T-helper 1 cell treated with Interleukin-12 subunit alpha and Interleukin-12 subunit beta and Interleukin-4 antibody, amounts not matched to agents 30 ng/mL and 1 ng/mL, for 36 hours (primary cell): ENCODE results near the gene GREB1L. TPM values are rescaled to one million over a fixed set of nuclear protein-coding genes. Genes with fewer than 3 reads are reported as not detected.

ENCODE experiments used
- intact Hi-C: fragments of 100-400 bp; cut with micrococcal nuclease; formaldehyde crosslinking; loops from one replicate; pipeline ENCODE4 v1.15.1; 2024
- total RNA-seq: library from RNA; stranded (reverse); gene quantifications from 2 replicates; pipeline ENCODE4 v1.2.3, GENCODE V29; 2022

Gene GREB1L
- total RNA-seq, 1 donor from 2014 or later = not detected

GRCh38 chr18:21472741-21473140 is 230.7 kb downstream of the GREB1L start:
- intact Hi-C loops = no loop called here

- intact Hi-C loops = no loop called here
Observed at GRCh38 chr18:21474621-21475020, 232.6 kb downstream of the GREB1L start.

DNA sequence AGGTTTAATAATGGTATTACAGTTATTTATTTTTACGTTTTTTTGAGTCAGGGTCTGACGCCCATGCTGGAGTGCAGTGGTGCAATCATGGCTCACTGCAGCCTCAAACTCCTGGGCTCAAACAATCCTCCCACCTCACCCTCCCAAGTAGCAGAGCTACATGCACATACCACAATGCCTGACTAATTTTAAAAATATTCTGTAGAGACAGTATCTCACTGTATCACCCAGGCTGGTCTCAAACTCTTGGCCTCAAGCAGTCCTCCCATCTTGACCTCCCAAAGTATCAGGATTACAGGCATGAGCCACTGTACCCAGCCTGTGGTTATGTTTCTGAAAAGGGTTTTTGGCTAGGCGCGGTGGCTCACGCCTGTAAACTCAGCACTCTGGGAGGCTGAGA is 237.7 kb downstream of the GREB1L start:
- intact Hi-C loops = loop anchor here (10.0 kb wide), 1 partner anchor 415 kb away; no protein-coding TSS in a partner anchor

- intact Hi-C loops = loop anchor here (10.0 kb wide), 1 partner anchor 413 kb away; no protein-coding TSS in a partner anchor
Observed at GRCh38 chr18:21481739-21482138, 239.7 kb downstream of the GREB1L start.

- intact Hi-C loops = loop anchor here (10.0 kb wide), 1 partner anchor 412 kb away; no protein-coding TSS in a partner anchor
Observed at GRCh38 chr18:21483051-21483450, 241.0 kb downstream of the GREB1L start.

DNA sequence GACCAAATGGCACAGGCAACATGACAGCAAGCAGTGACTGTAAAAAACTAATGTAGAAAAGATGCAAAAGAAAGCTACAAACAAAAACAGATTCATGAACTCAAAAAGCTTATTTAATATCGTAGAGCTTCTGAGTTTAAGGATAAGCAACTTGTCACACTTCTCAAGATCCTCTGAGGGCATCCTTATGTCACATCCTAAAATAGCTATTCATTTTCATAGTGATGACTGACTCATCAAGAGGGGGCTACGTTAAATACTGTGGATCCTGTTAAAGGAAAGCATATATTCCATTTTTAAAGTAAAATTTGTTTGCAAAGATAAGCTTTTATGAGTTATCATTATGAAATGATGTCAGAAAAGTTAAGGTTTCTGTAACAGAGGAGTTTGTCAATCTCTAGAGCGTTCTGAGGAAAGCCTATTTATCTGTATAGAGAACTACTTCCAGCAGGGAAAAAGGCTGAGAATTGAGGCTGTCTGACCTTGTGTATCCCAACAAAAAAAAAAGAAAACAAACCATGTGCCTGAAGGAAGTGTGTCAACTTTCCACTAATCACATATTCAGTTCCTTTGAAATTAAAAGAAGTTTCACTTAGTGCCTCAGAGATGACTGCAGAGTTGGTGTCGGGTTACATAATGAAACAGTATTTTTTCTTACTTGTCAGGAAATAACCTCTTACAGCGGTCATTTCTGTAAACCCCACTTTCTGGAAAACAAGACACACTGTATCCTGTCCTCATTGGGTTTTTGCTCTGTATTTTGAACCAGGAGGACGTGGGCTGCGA is 243.0 kb downstream of the GREB1L start:
- intact Hi-C loops = loop anchor here (1.0 to 10.0 kb wide), 2 partner anchors 40 to 410 kb away; no protein-coding TSS in a partner anchor

DNA sequence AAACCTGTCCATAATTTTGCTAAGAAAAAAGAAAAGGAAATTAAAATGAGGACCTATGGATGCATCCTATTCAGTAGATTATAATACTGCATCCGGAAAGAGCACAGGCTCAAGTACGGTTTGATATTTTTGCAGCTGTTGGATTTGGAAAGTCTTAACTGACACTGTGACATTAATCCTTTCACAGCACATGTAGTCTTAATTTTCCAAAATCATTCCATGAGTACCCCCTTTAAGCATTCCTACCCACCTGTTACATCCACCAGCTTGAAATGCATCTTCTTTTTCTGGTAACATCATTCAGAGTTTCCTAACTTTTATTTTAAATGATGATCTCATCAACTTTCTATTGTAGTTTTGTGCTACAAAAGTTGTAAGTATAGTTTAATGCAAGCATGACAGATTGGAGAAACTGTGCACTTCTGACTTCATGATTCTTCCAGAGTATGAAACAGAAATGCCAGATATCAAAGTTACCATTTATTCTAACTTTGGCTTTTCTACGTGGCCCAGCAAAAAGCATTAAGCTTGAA is 244.9 kb downstream of the GREB1L start:
- intact Hi-C loops = loop anchor here (10.0 kb wide), 1 partner anchor 408 kb away; no protein-coding TSS in a partner anchor

DNA sequence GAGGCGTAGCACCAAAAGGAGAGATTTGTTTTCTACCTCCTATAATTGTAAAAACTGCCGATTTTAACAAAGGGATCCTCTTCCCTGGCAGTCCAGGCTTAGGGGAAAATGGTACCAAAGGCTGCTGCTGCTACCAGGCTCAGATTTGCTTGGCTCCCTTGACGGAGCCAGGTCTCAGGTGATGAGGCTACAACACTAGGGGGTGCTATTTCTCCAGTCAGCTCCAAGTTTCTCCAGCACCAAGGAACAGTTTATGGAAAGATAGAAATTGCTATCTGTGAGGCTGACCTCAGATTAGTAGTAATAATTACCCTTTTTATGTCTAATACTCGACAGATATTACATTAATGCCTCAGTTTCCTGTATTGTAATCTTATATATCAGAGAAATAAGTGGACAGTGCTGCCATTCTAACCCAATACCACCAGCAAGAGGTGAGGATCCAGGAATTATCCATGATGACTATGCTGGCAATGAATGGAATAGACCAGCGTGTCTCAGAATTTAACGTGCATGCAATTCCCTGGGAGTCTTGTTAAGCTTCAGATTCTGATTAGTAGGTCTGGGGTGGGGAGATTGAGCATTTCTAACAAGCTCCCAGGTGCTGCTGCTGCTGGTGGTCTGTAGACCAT is 247.2 kb downstream of the GREB1L start:
- intact Hi-C loops = loop anchor here (1.0 to 10.0 kb wide), 5 partner anchors 110 to 467 kb away; partner anchors contain the start of gene ABHD3

DNA sequence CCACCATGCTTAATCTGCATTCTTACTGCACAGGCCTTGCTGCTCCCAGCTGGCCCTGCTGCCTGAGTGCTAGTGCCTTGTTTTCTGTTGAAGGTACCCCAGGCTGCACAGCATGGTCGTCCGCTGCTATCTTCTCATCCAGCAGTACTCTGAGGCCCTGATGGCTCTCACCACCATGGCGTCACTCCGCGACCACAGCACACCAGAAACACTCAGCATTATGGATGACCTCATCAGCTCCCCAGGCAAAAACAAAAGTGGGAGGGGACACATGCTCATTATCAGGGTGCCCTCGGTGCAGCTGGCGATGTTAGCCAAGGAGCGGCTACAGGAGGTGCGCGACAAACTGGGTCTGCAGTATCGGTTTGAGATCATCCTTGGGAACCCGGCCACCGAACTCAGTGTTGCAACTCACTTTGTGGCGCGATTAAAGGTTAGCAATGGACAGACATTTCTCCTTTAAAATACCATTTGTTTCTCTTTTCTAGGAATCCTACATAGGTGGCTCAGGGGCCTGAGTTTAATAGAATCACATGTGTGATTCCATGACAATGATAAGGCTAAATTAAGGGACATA is 248.0 kb downstream of the GREB1L start:
- intact Hi-C loops = loop anchor here (1.0 to 10.0 kb wide), 5 partner anchors 109 to 466 kb away; partner anchors contain the start of gene ABHD3

DNA sequence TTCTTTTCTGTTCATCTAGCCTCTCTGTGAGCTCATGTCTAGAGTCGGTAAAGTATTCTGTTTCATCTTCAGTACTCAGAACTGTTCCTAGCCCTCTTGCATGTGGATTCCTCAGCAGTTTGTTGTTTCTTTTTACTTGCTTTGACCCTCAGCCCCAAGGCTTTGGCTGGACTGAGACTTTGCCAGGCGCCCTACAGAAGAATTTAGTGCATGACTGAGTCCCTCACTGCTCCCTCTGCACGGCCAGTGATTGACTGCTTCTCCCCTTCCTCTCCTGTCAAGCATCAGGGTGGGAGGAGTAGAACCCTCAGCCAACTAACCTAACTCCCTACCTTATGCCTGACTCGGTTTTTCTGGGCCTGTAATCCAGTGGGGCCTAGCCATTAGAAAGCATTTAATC is 248.7 kb downstream of the GREB1L start:
- intact Hi-C loops = no loop called here

DNA sequence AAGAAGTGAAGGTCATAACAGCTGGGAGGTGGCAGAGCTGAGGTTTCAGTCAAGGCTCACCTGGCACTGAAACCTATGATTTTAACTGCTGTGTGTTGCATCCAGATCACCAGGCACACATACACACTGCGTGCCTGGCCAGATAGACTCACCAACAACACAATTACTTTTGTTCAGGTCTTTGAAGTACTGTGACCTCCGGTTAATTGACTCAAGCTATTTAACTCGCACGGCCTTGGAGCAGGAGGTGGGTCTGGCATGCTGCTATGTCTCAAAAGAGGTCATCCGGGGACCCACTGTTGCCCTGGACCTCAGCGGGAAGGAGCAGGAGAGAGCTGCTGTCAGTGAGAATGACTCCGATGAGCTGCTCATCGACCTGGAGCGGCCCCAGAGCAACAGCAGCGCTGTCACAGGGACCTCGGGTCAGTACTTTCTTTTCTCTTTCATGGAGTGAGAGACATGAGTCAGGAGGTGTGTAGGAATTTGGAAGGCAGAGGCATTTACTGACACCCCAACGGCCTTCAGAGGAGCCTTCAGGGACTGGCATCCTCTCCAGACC is 254.3 kb downstream of the GREB1L start:
- intact Hi-C loops = no loop called here

DNA sequence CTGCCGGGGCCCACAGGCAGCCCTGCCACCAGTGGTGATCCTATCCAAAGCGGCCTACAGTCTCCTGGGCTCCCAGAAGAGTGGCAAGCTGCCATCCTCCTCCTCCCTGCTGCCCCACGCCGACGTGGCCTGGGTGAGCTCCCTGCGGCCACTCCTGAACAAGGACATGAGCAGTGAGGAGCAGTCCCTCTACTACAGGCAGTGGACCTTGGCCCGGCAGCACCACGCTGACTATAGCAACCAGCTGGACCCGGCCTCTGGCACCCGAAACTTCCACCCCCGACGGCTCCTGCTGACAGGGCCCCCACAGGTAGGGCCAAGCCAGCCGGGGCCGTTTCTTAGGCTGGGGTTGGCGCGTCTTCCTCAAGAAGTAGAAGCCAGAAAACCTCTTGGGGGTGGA is 258.0 kb downstream of the GREB1L start:
- intact Hi-C loops = no loop called here

DNA sequence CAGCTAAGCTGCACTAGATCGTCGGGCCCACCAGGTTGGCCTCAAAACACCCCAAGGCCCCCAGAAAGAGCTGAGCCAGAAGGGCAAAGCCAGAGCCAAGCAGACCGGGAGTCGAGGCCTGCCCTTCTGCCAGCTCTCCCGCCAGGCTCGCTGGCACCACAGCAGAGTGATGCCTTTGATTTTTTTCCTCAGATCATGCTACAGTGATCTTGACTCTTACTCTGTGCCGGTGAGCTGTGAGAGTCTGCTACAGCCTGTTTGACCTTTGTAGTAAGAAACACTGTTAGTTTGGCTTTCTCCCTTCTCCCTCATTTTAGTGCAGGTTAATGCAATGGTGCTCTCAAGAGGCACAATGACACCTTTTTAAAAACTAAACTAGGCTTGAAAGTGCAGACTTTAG is 260.6 kb downstream of the GREB1L start:
- intact Hi-C loops = no loop called here

DNA sequence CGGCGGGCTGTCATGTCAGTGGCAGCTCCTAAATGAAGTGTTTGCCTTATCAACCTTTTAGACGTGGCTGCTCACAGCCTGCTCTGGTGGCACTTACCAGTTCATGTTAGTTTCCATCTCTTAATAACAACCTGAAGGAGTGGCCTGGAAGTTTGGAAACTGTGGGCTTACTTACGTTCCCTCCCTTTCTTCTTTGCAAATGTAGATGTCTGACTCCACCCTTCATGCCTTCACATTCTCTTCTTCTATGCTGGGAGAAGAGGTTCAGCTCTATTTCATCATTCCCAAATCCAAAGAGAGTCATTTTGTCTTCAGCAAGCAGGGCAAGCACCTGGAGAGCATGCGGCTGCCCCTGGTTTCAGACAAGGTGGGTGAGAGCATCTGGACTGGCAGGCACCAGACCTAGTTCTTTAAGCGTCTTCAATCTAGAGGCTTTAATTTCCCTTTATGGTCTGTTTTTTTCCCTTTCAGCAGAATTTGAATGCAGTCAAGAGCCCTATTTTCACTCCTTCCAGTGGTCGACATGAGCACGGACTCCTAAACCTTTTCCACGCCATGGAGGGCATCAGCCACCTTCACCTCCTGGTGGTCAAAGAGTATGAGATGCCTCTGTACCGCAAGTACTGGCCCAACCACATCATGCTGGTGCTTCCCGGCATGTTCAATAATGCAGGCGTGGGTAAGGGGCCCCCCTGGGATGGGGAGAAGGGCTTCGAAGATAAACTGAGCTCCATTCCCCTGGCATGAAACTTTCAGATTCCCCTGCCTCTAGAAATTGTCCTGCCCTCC is 266.1 kb downstream of the GREB1L start:
- intact Hi-C loops = no loop called here

GRCh38 chr18:21509062-21509461 is 267.0 kb downstream of the GREB1L start:
- intact Hi-C loops = no loop called here

DNA sequence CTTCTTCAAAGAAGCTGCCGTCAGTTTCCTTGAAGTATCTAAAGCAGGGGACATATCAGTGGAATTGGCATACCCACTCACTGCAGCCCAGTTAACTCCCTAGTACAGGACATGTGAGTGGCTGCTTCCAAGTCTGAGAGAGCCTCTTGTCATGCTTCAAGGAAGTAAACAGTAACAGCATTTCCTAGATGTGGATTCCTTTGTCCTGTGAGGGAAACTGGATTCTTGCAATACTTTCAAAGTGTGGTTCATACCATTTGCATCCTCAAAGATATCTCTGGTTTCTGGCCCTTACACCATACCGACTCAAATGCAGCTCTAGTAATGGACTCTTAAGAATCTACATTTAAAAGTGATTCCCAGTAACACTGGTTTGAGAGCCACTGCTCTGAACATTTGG is 271.3 kb downstream of the GREB1L start:
- intact Hi-C loops = no loop called here

DNA sequence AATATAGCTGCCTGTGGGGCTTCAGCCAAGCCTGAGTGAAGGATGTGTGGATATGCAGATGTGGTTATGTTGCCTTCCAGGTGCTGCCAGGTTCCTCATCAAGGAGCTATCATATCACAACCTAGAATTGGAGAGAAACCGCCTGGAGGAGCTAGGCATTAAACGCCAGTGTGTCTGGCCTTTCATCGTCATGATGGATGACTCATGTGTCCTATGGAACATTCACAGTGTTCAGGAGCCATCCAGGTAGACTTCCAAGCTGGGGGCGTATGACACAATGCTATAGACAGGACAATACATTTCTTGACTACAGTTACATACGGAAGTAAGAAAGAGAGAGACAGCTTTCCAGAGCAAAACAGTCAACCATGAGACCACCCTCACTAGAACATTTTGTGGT is 271.7 kb downstream of the GREB1L start:
- intact Hi-C loops = no loop called here

- intact Hi-C loops = no loop called here
Observed at GRCh38 chr18:21522530-21522929, 280.5 kb downstream of the GREB1L start.

GRCh38 chr18:21525916-21526315 is 283.9 kb downstream of the GREB1L start:
- intact Hi-C loops = no loop called here

DNA sequence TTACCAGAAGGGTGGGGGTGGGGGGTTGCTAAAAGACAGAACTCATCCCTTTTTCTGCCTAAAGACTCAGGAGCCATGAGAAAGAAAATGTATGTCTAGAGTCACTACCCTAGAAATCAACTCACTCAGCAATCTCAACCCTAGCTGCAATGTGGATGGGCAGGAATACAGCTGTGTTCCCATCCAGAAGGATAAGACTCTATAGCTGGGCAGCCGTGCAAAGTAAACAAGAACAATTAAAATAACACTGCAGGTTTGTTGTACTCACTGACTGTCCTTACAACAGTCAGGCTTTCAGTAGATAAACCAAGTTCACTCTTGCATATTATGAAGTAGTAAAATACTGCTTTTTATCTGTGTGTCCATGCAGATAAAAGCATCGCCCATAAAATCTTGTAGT is 284.4 kb downstream of the GREB1L start:
- intact Hi-C loops = no loop called here

DNA sequence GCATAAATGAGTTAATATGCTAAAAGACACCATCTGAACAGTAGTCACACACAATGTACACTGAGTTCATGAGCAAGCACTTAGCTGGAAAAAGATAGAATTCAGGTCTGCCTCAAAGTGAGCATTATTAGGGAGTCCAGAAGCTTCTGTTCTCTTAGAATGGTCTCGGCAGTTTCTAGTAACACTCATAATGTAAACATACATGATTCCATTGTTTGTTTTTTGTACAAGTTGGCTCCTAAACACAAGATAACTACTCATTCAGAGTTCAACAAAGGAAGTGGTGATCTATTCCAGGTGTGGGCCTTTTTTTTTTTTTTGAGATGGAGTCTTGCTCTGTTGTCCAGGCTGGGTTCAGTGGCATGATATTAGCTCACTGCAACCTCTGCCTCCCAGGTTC is 292.3 kb downstream of the GREB1L start:
- intact Hi-C loops = loop anchor here (5.0 kb wide), 1 partner anchor 63 kb away; no protein-coding TSS in a partner anchor
